ENCODE measurements around the gene CNGA4.

Gene CNGA4

GRCh38 chr11:6238902-6239301, at the start of gene CNGA4:
Gene CNGA4, plus strand, starts transcription at chr11:6239089. Its CDS starts 118 bp downstream, at chr11:6239207.
- no peak for DNase-seq

GRCh38 chr11:6191742-6192141, 47.1 kb upstream of the CNGA4 start:
- DNase-seq, result no peak

GRCh38 chr11:6194065-6194581, 44.8 kb upstream of the CNGA4 start:
- no peak for DNase-seq

- peak; percentile 21 for DNase-seq
Measured at GRCh38 chr11:6196396-6196795, 42.5 kb upstream of the CNGA4 start.

- no peak for DNase-seq
Measured at GRCh38 chr11:6197466-6198200, 41.3 kb upstream of the CNGA4 start.

- DNase-seq, result no peak
Measured at GRCh38 chr11:6199174-6199810, 39.6 kb upstream of the CNGA4 start, which contains the start of gene OR52W1. Gene OR52W1, plus strand, starts transcription at chr11:6199224. Its CDS starts 0 bp downstream, at chr11:6199224.

GRCh38 chr11:6200975-6201374, 37.9 kb upstream of the CNGA4 start:
- peak; percentile 53 for DNase-seq

GRCh38 chr11:6201481-6201880, 37.4 kb upstream of the CNGA4 start:
- peak; percentile 13 for DNase-seq

GRCh38 chr11:6202041-6202440, 36.8 kb upstream of the CNGA4 start:
- DNase-seq, result no peak

- DNase-seq, result peak; percentile 44
Measured at GRCh38 chr11:6203327-6203726, 35.6 kb upstream of the CNGA4 start.

- DNase-seq, result no peak
Measured at GRCh38 chr11:6204706-6205105, 34.2 kb upstream of the CNGA4 start.

GRCh38 chr11:6205366-6205765, 33.5 kb upstream of the CNGA4 start, which contains the start of gene C11orf42:
Gene C11orf42, plus strand, starts transcription at chr11:6205557. Its CDS starts 59 bp downstream, at chr11:6205616.
- no peak for DNase-seq

- no peak for DNase-seq
Measured at GRCh38 chr11:6206456-6207180, 32.3 kb upstream of the CNGA4 start.

GRCh38 chr11:6209801-6210200, 29.1 kb upstream of the CNGA4 start:
- DNase-seq, result no peak

- no peak for DNase-seq
Measured at GRCh38 chr11:6210274-6210955, 28.5 kb upstream of the CNGA4 start.

GRCh38 chr11:6214530-6214929, 24.4 kb upstream of the CNGA4 start:
- DNase-seq, result no peak

GRCh38 chr11:6216501-6216900, 22.4 kb upstream of the CNGA4 start:
- no peak for DNase-seq

GRCh38 chr11:6217722-6218121, 21.2 kb upstream of the CNGA4 start:
- DNase-seq, result no peak

GRCh38 chr11:6219359-6219758, 19.5 kb upstream of the CNGA4 start:
- no peak for DNase-seq

- DNase-seq, result no peak
Measured at GRCh38 chr11:6223854-6224253, 15.0 kb upstream of the CNGA4 start.

- DNase-seq, result no peak
Measured at GRCh38 chr11:6224421-6224820, 14.5 kb upstream of the CNGA4 start.

- no peak for DNase-seq
Measured at GRCh38 chr11:6225024-6225423, 13.9 kb upstream of the CNGA4 start.

- no peak for DNase-seq
Measured at GRCh38 chr11:6225896-6226295, 13.0 kb upstream of the CNGA4 start.

All from CD4-positive, alpha-beta T cell treated with Interleukin-17A for 1 hour (primary cell).